Upper lobe of left lung (tissue), 4 donors: ENCODE results near the gene EIF5A2.

Source experiments
- CTCF ChIP-seq, 6 experiments: fragments of 450-650 bp in 4 of 6; fragments of 200-600 bp in 2 of 6; sonication (generic) in 2 of 6; IDR thresholded peaks; one replicate each; pipeline ENCODE4 v1.5.1; 2016 to 2019; ENCODE audit warnings: antibody characterized with exemption in 6 of 6
- EP300 ChIP-seq, 4 donors: sonication (generic); formaldehyde crosslinking; IDR thresholded peaks; one replicate each; pipeline ENCODE4 v1.5.1; 2017; ENCODE audit warnings: antibody characterized with exemption in 4 of 4, control low read depth in 2 of 4
- POLR2A ChIP-seq, 4 donors: fragments of 450-650 bp; IDR thresholded peaks; one replicate each; pipeline ENCODE4 v1.5.1; 2016 to 2017; ENCODE audit warnings: antibody characterized with exemption in 4 of 4, mild to moderate bottlenecking in 2 of 4

- TF ChIP-seq CTCF (IDR thresholded peaks at IDR 0.05) (no peak), EP300 (IDR thresholded peaks at IDR 0.05) (no peak), POLR2A (IDR thresholded peaks at IDR 0.05) (no peak)
Measured at GRCh38 chr3:170839518-170840100, 68.8 kb downstream of the EIF5A2 start.
